ENCODE data around the gene WIPF3. TPM values are rescaled to one million over a fixed set of nuclear protein-coding genes. Genes with fewer than 3 reads are reported as not detected.
A peak's percentile ranks its signal among the peaks of the same experiment; 100 is the strongest.

The WIPF3 gene
- total RNA-seq, 1 experiment from 2014 or later = 2.0 TPM

GRCh38 chr7:29953726-29954347 is 147.5 kb downstream of the WIPF3 start:
- in situ Hi-C loops (cut with HindIII; ENCODE audit: low pct_unique_long_range_greater_than_20kb, low sequenced_read_pairs) = no loop called here

GRCh38 chr7:29955075-29955792 is 148.9 kb downstream of the WIPF3 start:
- Histone ChIP-seq H3K4me3 (ENCODE audit: low read depth in 2 of 2, low read length in 2 of 2) (no peak overlapping the region), H3K9me3 (ENCODE audit: control insufficient read depth, insufficient read depth, low read depth, low read length) (no peaks in the 10 kb centered on the region), H3K27me3 (ENCODE audit: control insufficient read depth, insufficient read depth, low read length) (no peaks in the 10 kb centered on the region), H3K36me3 (ENCODE audit: control insufficient read depth, insufficient read depth, low read length) (peaks cover 7% of the 10 kb centered on the region; the same call in 1 of the 2 replicates), H3K4me1 (ENCODE audit: control insufficient read depth, insufficient read depth, low read length) (no peaks in the 10 kb centered on the region), H3K27ac (ENCODE audit: low read length) (no peak overlapping the region)
- BruUV-seq (replicated peaks) = no TSS peak
- DNase-seq (ENCODE audit: low read depth, low spot score) (no peak), ATAC-seq (peak; percentile 37; the same call in 1 of the 2 replicates)
- ChIA-PET POLR2A (no interaction called here), CTCF (no interaction called here)
- TF ChIP-seq TCF7L2 (IDR thresholded peaks at IDR 0.05; ENCODE audit: low read depth, low read length) (no peak), REST (IDR thresholded peaks at IDR 0.05; ENCODE audit: insufficient read depth in 1 of 2, low read depth in 2 of 2, low read length in 1 of 2) (no peak), POLR2AphosphoS5 (IDR thresholded peaks at IDR 0.05; ENCODE audit: low read depth, low read length) (no peak), CTCF (IDR thresholded peaks at IDR 0.05) (no peak), SIN3A (IDR thresholded peaks at IDR 0.05; ENCODE audit: borderline replicate concordance, insufficient read depth, low read depth, low read length) (no peak)
- in situ Hi-C loops (cut with HindIII; ENCODE audit: low pct_unique_long_range_greater_than_20kb, low sequenced_read_pairs) = no loop called here
- intact Hi-C loops (cut with micrococcal nuclease; ENCODE audit: unreplicated experiment) = no loop called here

More at GRCh38 chr7:29953726-29954347, 147.5 kb downstream of the WIPF3 start:
- CTCF ChIA-PET = no interaction called here
- intact Hi-C loops (cut with micrococcal nuclease; ENCODE audit: unreplicated experiment) = no loop called here
- DNase-seq (ENCODE audit: low read depth, low spot score) (no peak), ATAC-seq (no peak)
- no TSS peak for BruUV-seq (replicated peaks)
- Histone ChIP-seq H3K4me1 (ENCODE audit: control insufficient read depth, insufficient read depth, low read length) (no peaks in the 10 kb centered on the region), H3K27me3 (ENCODE audit: control insufficient read depth, insufficient read depth, low read length) (no peaks in the 10 kb centered on the region), H3K27ac (ENCODE audit: low read length) (no peak overlapping the region), H3K4me3 (ENCODE audit: low read depth in 2 of 2, low read length in 2 of 2) (no peak overlapping the region), H3K9me3 (ENCODE audit: control insufficient read depth, insufficient read depth, low read depth, low read length) (no peaks in the 10 kb centered on the region), H3K36me3 (ENCODE audit: control insufficient read depth, insufficient read depth, low read length) (peaks cover 7% of the 10 kb centered on the region; the same call in 1 of the 2 replicates)
- no peak for TF ChIP-seq TCF7L2 (IDR thresholded peaks at IDR 0.05; ENCODE audit: low read depth, low read length)
- POLR2A ChIA-PET = no interaction called here
